ENCODE data around the gene MSS51. TPM values are rescaled to one million over a fixed set of nuclear protein-coding genes. Genes with fewer than 3 reads are reported as not detected.

The MSS51 gene
- total RNA-seq (1 to 10 TPM; 3.7 to 4.7 (median 4.6) TPM), total RNA-seq (1.1 to 11.5 (median 3.3) reads per million in 29 experiments)
- 4.5 TPM for total RNA-seq (2013)

GRCh38 chr10:73433538-73433867 lies at the start of gene MSS51:
TSS of gene MSS51 (minus strand) at chr10:73433561. CDS start at chr10:73428284, 5,277 bp downstream.
- peaks cover 12 to 27% (median 15%) of the 10 kb centered on the region in 3 donors for H3K4me1 Mint-ChIP-seq
- Histone ChIP-seq H3K4me1 (ENCODE audit: control insufficient read depth in 1 of 2, extremely low read depth in 1 of 2, insufficient read depth in 2 of 2, low read length in 2 of 2) (peaks cover 4 to 6% of the 10 kb centered on the region in 2 experiments), H3K36me3 (ENCODE audit: control insufficient read depth in 2 of 2, extremely low read depth in 1 of 2, insufficient read depth in 1 of 2, low read length in 1 of 2) (peaks cover 0 to 16% of the 10 kb centered on the region in 2 donors), H3K27ac (ENCODE audit: low read length) (no peak within 1 kb of the TSS), H3K27me3 (replicated peaks in 1 of 2; ENCODE audit: control insufficient read depth in 2 of 2, extremely low read depth in 1 of 2, insufficient read depth in 2 of 2, low read length in 1 of 2) (no peaks in the 10 kb centered on the region), H3K4me3 (ENCODE audit: control insufficient read depth in 1 of 2, extremely low read depth in 1 of 2, low read length in 1 of 2) (no peak within 1 kb of the TSS), H3K9me3 (no peaks in the 10 kb centered on the region)
- DNase-seq, result peak in 1 of 35 experiments; percentile 7
- H3K4me3 Mint-ChIP-seq, result no peak within 1 kb of the TSS
- H3K36me3 Mint-ChIP-seq, result peaks cover 9% of the 10 kb centered on the region
- no peaks in the 10 kb centered on the region for H3K27me3 Mint-ChIP-seq
- POLR2A ChIA-PET, result interaction anchor here in 1 of 2 donors (1.1 kb wide), 1 partner anchor 56 kb away, joined by 3 read pairs; no protein-coding TSS in a partner anchor
- ATAC-seq (replicated peaks in 1 of 4), result peak in 3 of 4 experiments; percentile 23 to 65 (median 60)
- CTCF ChIA-PET, result no interaction called here
- H3K9me3 Mint-ChIP-seq, result no peaks in the 10 kb centered on the region
- peak within 1 kb of the TSS; percentile 45 to 62 for H3K27ac Mint-ChIP-seq

DNA sequence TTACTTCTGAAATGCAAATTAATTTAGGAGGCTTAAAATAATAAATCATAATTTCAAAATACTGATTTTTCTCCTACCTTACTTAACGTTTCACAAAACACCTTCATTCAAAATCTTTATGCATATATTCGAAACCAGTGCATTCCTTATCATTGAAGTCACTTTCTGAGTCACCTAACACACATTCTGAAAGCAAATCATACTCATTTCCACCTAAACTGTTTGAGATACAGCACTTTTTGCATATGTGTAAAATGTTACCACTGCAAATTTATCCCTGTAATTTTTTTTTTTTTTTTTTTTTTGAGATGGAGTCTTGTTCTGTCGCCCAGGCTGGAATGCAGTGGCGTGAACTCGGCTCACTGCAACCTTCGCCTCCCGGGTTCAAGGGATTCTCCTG lies 46.8 kb upstream of the MSS51 start:
- 46% methylated on average over 7 of the region's 7 CpGs for WGBS (ENCODE audit: insufficient coverage)
- H3K9me3 Mint-ChIP-seq, result no peaks in the 10 kb centered on the region
- H3K27me3 Mint-ChIP-seq, result no peaks in the 10 kb centered on the region
- peaks cover 23% of the 10 kb centered on the region for H3K36me3 Mint-ChIP-seq
- Histone ChIP-seq H3K27me3 (replicated peaks in 1 of 2; ENCODE audit: control insufficient read depth in 2 of 2, extremely low read depth in 1 of 2, insufficient read depth in 2 of 2, low read length in 1 of 2) (no peaks in the 10 kb centered on the region), H3K36me3 (ENCODE audit: control insufficient read depth in 2 of 2, extremely low read depth in 1 of 2, insufficient read depth in 1 of 2, low read length in 1 of 2) (peaks cover 0 to 37% of the 10 kb centered on the region in 2 donors), H3K9me3 (no peaks in the 10 kb centered on the region), H3K4me3 (ENCODE audit: control insufficient read depth in 1 of 2, extremely low read depth in 1 of 2, low read length in 1 of 2) (no peak overlapping the region), H3K27ac (ENCODE audit: low read length) (no peak overlapping the region), H3K4me1 (ENCODE audit: control insufficient read depth in 1 of 2, extremely low read depth in 1 of 2, insufficient read depth in 2 of 2, low read length in 2 of 2) (peaks cover 0 to 2% of the 10 kb centered on the region in 2 experiments)
- peaks cover 8 to 34% (median 31%) of the 10 kb centered on the region in 3 donors for H3K4me1 Mint-ChIP-seq
- ATAC-seq (replicated peaks in 1 of 4), result no peak
- peak overlapping the region in 1 of 3 donors; percentile 13 for H3K4me3 Mint-ChIP-seq
- ChIA-PET CTCF (no interaction called here), POLR2A (no interaction called here)
- no peak for DNase-seq
- H3K27ac Mint-ChIP-seq, result peak overlapping the region in 1 of 2 donors; percentile 52

- H3K9me3 ChIP-seq, result no peaks in the 10 kb centered on the region
- H3K4me1 ChIP-seq (ENCODE audit: control insufficient read depth in 1 of 2, extremely low read depth in 1 of 2, insufficient read depth in 2 of 2, low read length in 2 of 2), result peaks cover 0 to 2% of the 10 kb centered on the region in 2 experiments
- Mint-ChIP-seq H3K4me3 (no peak overlapping the region), H3K9me3 (no peaks in the 10 kb centered on the region), H3K36me3 (peaks cover 31% of the 10 kb centered on the region), H3K27ac (peak overlapping the region in 1 of 2 donors; percentile 55), H3K27me3 (no peaks in the 10 kb centered on the region), H3K4me1 (peaks cover 8 to 33% (median 28%) of the 10 kb centered on the region in 3 donors)
- H3K4me3 ChIP-seq (ENCODE audit: control insufficient read depth in 1 of 2, extremely low read depth in 1 of 2, low read length in 1 of 2), result no peak overlapping the region
- no peaks in the 10 kb centered on the region for H3K27me3 ChIP-seq (replicated peaks in 1 of 2; ENCODE audit: control insufficient read depth in 2 of 2, extremely low read depth in 1 of 2, insufficient read depth in 2 of 2, low read length in 1 of 2)
- DNase-seq, result no peak
- WGBS (ENCODE audit: insufficient coverage), result no CpG with 5 or more reads among the region's 3 CpGs
- no peak overlapping the region for H3K27ac ChIP-seq (ENCODE audit: low read length)
- CTCF ChIA-PET, result interaction anchor here in 1 of 2 donors (1.0 kb wide), 1 partner anchor 16 kb away, joined by 6 read pairs; no protein-coding TSS in a partner anchor
- POLR2A ChIA-PET, result no interaction called here
- no peak for ATAC-seq (replicated peaks in 1 of 4)
- peaks cover 3 to 45% of the 10 kb centered on the region in 2 donors for H3K36me3 ChIP-seq (ENCODE audit: control insufficient read depth in 2 of 2, extremely low read depth in 1 of 2, insufficient read depth in 1 of 2, low read length in 1 of 2)
Measured at GRCh38 chr10:73478636-73479035, 45.3 kb upstream of the MSS51 start.

GRCh38 chr10:73471226-73471625 lies 37.9 kb upstream of the MSS51 start:
- Mint-ChIP-seq H3K36me3 (peaks cover 46% of the 10 kb centered on the region), H3K4me3 (no peak overlapping the region), H3K27ac (no peak overlapping the region), H3K9me3 (no peaks in the 10 kb centered on the region), H3K27me3 (no peaks in the 10 kb centered on the region), H3K4me1 (peaks cover 0 to 5% (median 2%) of the 10 kb centered on the region in 3 donors)
- CTCF ChIA-PET, result no interaction called here
- Histone ChIP-seq H3K9me3 (no peaks in the 10 kb centered on the region), H3K27ac (ENCODE audit: low read length) (no peak overlapping the region), H3K4me3 (ENCODE audit: control insufficient read depth in 1 of 2, extremely low read depth in 1 of 2, low read length in 1 of 2) (no peak overlapping the region), H3K27me3 (replicated peaks in 1 of 2; ENCODE audit: control insufficient read depth in 2 of 2, extremely low read depth in 1 of 2, insufficient read depth in 2 of 2, low read length in 1 of 2) (no peaks in the 10 kb centered on the region), H3K36me3 (ENCODE audit: control insufficient read depth in 2 of 2, extremely low read depth in 1 of 2, insufficient read depth in 1 of 2, low read length in 1 of 2) (peaks cover 7 to 67% of the 10 kb centered on the region in 2 donors), H3K4me1 (ENCODE audit: control insufficient read depth in 1 of 2, extremely low read depth in 1 of 2, insufficient read depth in 2 of 2, low read length in 2 of 2) (no peaks in the 10 kb centered on the region)
- ATAC-seq (replicated peaks in 1 of 4), result no peak
- WGBS (ENCODE audit: insufficient coverage), result no CpG with 5 or more reads among the region's 3 CpGs
- no peak for DNase-seq
- POLR2A ChIA-PET, result no interaction called here

DNA sequence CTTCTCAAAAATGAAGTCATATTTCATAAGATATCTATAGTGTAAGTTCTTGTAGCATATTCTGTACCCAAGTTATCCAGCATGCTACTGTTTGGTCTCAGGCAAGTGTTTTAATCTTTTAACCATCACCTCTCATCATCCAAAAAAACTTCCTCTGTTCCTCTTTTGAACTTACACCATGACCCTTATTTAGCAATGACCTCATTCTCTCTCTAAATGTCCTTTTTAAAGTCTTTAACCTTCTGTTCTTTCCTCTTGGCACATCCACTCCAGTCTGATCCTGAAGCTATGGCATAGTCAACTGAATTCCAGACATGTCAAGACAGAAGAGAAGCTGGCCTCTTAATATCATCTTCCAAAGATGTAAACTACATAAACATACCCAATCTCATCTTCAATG lies 36.2 kb upstream of the MSS51 start:
- Histone ChIP-seq H3K9me3 (no peaks in the 10 kb centered on the region), H3K27me3 (replicated peaks in 1 of 2; ENCODE audit: control insufficient read depth in 2 of 2, extremely low read depth in 1 of 2, insufficient read depth in 2 of 2, low read length in 1 of 2) (no peaks in the 10 kb centered on the region), H3K27ac (ENCODE audit: low read length) (no peak overlapping the region), H3K4me1 (ENCODE audit: control insufficient read depth in 1 of 2, extremely low read depth in 1 of 2, insufficient read depth in 2 of 2, low read length in 2 of 2) (no peaks in the 10 kb centered on the region), H3K4me3 (ENCODE audit: control insufficient read depth in 1 of 2, extremely low read depth in 1 of 2, low read length in 1 of 2) (no peak overlapping the region), H3K36me3 (ENCODE audit: control insufficient read depth in 2 of 2, extremely low read depth in 1 of 2, insufficient read depth in 1 of 2, low read length in 1 of 2) (peaks cover 14 to 65% of the 10 kb centered on the region in 2 donors)
- Mint-ChIP-seq H3K4me1 (peaks cover 0 to 5% (median 2%) of the 10 kb centered on the region in 3 donors), H3K4me3 (no peak overlapping the region), H3K9me3 (no peaks in the 10 kb centered on the region), H3K27ac (peak overlapping the region in 1 of 2 donors; percentile 19), H3K27me3 (no peaks in the 10 kb centered on the region), H3K36me3 (peaks cover 49% of the 10 kb centered on the region)
- no peak for DNase-seq
- ChIA-PET POLR2A (interaction anchor here in 1 of 2 donors (0.6 kb wide), 1 partner anchor 59 kb away, joined by 3 read pairs; no protein-coding TSS in a partner anchor), CTCF (no interaction called here)
- ATAC-seq (replicated peaks in 1 of 4), result no peak

GRCh38 chr10:73467206-73467605 lies 33.8 kb upstream of the MSS51 start:
- Histone ChIP-seq H3K4me1 (ENCODE audit: control insufficient read depth in 1 of 2, extremely low read depth in 1 of 2, insufficient read depth in 2 of 2, low read length in 2 of 2) (no peaks in the 10 kb centered on the region), H3K27me3 (replicated peaks in 1 of 2; ENCODE audit: control insufficient read depth in 2 of 2, extremely low read depth in 1 of 2, insufficient read depth in 2 of 2, low read length in 1 of 2) (no peaks in the 10 kb centered on the region), H3K4me3 (ENCODE audit: control insufficient read depth in 1 of 2, extremely low read depth in 1 of 2, low read length in 1 of 2) (no peak overlapping the region), H3K36me3 (ENCODE audit: control insufficient read depth in 2 of 2, extremely low read depth in 1 of 2, insufficient read depth in 1 of 2, low read length in 1 of 2) (peaks cover 8 to 55% of the 10 kb centered on the region in 2 donors), H3K27ac (ENCODE audit: low read length) (no peak overlapping the region), H3K9me3 (no peaks in the 10 kb centered on the region)
- Mint-ChIP-seq H3K9me3 (no peaks in the 10 kb centered on the region), H3K4me3 (no peak overlapping the region), H3K27me3 (no peaks in the 10 kb centered on the region), H3K4me1 (peaks cover 0 to 4% (median 2%) of the 10 kb centered on the region in 3 donors), H3K27ac (no peak overlapping the region), H3K36me3 (peaks cover 51% of the 10 kb centered on the region)
- CTCF ChIA-PET, result no interaction called here
- ATAC-seq (replicated peaks in 1 of 4), result no peak
- POLR2A ChIA-PET, result interaction anchor here in 1 of 2 donors (0.7 kb wide), 1 partner anchor 28 kb away, joined by 3 read pairs; the partner anchor contains the start of gene PPP3CB
- no CpG with 5 or more reads among the region's 2 CpGs for WGBS (ENCODE audit: insufficient coverage)
- no peak for DNase-seq

All from T-cell (primary cell).